ENCODE measurements around the gene DARS1.

GRCh38 chr2:136000502-136000901 lies 15.1 kb upstream of the DARS1 start:
- TF ChIP-seq, protein P1, sequence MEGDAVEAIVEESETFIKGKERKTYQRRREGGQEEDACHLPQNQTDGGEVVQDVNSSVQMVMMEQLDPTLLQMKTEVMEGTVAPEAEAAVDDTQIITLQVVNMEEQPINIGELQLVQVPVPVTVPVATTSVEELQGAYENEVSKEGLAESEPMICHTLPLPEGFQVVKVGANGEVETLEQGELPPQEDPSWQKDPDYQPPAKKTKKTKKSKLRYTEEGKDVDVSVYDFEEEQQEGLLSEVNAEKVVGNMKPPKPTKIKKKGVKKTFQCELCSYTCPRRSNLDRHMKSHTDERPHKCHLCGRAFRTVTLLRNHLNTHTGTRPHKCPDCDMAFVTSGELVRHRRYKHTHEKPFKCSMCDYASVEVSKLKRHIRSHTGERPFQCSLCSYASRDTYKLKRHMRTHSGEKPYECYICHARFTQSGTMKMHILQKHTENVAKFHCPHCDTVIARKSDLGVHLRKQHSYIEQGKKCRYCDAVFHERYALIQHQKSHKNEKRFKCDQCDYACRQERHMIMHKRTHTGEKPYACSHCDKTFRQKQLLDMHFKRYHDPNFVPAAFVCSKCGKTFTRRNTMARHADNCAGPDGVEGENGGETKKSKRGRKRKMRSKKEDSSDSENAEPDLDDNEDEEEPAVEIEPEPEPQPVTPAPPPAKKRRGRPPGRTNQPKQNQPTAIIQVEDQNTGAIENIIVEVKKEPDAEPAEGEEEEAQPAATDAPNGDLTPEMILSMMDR (IDR thresholded peaks at IDR 0.05) = no peak
- TF ChIP-seq POLR2A (IDR thresholded peaks at IDR 0.05) = no peak
